Muscle of arm (tissue), 12 donors: ENCODE results near the gene RBCK1. TPM values are rescaled to one million over a fixed set of nuclear protein-coding genes. Genes with fewer than 3 reads are reported as not detected.
A peak's percentile ranks its signal among the peaks of the same experiment; 100 is the strongest.

ENCODE experiments used
- DNase-seq: peaks from one replicate; pipeline ENCODE4 v3.0.0-alpha.2; 2013
- polyA plus RNA-seq, 12 donors: library from polyadenylated mRNA; unstranded; fragments of 120-200 nt; gene quantifications; one replicate each; pipeline ENCODE4 v1.2.1, GENCODE V29; 2013; ENCODE audit not compliant: insufficient read length in 12 of 12

RBCK1 gene
- polyA plus RNA-seq, 12 donors = 42.4 to 72.1 (median 49.8) TPM; not detected in 1

DNA sequence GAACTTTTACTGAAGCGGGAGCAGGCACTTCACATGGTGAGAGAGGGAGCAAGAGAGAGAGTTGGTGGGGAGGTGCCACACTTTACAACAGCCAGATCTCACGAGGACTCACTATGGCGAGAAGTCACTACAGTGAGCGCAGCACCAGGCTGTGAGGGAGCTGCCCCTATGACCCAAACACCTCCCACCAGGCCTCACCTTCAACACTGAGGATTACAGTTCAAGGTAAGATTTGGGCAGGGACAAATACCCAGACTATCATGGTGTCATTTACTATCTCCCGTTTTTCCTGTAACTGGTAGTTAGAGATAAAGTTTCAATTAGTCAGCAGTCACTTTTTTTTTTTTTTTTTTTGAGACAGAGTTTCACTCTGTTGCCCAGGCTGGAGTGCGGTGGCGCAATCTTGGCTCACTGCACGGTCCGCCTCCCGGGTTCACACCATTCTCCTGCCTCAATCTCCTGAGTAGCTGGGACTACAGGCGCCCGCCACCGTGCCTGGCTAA is 7.8 kb downstream of the RBCK1 start:
- no peak for DNase-seq

DNA sequence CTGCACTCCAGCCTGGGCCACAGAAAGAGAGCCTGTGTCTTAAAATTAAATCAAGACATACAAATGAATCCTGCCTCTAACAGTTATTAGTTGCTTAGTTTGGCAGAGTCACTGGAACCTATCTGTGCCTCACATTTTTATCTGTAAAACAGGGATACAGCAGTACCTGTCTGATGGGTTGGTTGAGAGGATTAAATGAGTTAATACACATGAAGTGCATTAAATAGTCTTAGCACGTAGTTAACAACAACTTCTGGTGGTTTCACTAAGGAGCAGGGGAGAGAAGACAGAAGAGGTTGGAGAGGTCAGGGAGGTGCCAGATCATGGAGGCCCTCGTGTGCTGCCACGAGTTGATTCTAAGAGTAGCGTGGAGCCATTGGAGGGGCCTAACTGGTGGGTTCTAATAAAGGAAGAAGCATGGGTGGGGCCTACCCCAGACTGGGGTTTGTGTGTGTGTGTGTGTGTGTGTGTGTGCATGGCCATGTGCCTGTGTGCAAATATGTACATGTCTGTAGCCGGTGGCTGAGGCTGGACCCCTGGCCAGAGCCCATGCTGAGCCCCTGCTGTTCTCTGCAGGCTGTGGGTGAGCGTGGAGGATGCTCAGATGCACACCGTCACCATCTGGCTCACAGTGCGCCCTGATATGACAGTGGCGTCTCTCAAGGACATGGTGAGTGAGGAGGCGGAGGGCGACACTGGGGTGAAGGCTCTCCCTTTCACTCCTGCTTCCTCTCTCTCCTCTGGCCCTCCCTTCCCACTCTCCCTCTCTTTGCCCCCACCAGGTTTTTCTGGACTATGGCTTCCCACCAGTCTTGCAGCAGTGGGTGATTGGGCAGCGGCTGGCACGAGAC is 9.1 kb downstream of the RBCK1 start:
- DNase-seq = no peak

DNA sequence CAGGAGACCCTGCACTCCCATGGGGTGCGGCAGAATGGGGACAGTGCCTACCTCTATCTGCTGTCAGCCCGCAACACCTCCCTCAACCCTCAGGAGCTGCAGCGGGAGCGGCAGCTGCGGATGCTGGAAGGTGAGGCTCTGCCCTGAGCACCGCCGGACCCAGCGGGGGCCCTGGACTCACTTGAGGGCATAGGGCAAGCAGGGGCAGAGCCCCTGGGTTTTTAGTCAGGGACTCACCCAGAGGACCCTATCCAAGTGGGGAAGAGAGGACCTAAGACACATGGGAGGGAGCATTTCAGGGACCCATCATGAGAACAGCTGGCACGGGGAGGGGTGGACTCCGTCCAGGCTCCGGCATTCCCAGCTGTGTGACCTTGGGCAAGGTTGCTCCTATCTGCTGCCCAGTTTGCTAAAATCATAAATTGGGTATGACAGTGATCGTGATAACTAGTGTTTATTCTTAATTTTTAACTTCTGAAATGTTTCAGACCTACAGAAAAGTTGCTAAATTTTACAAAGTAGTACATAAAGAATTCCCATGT is 9.8 kb downstream of the RBCK1 start:
- no peak for DNase-seq

DNA sequence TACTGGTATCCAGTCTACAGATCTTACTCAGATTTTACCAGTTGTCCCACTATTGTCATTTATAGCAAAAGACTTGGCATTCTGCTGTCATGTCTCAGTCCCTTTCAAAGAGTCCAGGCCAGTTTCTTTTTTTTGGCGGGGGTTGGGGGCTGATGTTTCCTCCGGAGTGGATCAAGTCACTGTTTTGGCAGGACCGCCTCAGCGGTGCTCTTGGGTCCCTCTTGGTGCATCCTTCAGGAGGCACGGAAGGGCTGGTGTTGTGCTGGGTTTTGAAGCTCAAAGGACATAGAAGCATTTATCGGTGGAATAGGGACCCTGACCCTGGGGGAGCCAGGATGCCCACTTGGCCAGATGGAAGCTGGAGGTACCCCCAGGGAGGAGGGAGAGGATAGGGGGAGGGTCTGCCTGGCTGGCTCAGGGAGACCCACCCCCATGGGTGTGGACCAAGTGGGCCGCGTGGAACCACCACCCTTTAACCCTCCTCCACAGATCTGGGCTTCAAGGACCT is 10.8 kb downstream of the RBCK1 start:
- DNase-seq = no peak

DNA sequence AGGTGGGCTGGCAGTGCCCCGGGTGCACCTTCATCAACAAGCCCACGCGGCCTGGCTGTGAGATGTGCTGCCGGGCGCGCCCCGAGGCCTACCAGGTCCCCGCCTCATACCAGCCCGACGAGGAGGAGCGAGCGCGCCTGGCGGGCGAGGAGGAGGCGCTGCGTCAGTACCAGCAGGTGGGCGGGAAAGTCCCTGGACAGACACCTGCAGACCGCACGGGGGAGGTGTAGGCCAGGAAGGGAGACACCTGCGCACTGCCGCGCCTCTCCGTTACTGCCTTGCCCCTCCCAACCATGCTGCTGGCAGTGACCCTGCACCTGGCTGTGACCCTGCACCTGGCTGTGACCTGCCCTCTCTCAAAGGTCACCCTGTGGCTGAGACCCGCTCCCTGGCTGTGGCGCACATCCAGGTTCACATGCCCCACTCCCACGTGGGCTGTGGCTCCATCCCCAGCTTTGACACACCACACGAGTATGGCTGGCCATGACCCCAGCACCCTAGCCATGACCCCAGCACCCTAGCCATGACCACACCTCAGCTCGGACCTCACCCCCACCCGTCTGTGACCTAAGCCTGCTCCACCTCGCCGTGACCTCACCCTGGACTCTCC is 11.6 kb downstream of the RBCK1 start:
- DNase-seq = no peak

DNA sequence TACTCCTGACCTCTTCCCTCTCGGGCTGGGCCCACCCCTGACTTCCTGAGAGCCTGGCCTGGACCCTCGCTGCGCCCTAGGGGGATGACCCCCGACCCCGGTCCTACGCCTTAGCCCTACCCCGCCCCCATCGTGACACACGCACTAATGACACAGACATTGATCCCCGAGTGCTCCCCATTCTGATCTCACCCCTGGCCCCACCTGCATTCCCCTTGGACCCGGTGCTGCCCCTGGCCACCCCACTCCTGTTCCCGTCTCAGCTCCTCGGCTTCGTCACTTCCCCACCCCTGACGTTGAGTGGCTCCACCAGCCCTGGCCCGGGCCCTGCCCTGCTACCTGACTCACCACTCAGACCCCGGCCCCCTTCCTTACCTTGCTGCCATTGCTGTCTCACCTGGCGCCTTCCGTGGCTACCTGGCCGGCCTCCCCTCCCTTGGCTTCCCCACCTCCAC is 12.1 kb downstream of the RBCK1 start:
- no peak for DNase-seq

DNA sequence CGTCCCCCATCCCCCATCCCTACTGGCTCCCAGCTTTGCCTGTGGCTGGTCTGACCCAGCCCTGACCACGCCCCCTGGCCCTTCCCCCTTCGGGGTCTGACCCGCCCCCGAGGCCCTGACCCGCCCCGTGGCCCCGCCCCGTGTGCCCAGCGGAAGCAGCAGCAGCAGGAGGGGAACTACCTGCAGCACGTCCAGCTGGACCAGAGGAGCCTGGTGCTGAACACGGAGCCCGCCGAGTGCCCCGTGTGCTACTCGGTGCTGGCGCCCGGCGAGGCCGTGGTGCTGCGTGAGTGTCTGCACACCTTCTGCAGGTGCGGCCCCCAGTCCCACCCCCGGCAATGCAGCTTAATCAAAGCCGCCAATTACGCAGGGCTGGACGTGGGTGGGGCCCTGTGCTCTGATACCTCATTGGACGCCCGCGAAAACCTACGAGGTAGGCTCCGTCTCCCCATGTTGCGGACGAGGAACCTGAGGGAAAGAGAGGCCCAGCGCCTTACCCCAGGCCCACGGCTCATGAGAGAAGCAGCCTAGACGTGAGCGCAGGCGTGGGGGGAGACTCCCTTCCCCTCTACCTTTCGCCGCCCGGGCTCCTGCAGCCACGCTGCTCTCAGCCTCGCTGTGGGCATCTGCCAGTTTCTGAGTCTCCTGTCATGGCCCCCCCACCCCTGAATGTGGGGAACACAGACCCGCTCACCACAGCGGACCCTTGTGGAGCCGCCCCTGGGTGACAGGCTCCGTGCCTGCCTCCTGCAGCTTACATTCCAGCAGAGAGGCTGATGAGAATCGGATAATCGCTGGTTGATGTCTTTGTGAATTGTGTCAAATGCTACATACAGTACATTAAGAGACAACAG is 12.8 kb downstream of the RBCK1 start:
- DNase-seq = no peak

DNA sequence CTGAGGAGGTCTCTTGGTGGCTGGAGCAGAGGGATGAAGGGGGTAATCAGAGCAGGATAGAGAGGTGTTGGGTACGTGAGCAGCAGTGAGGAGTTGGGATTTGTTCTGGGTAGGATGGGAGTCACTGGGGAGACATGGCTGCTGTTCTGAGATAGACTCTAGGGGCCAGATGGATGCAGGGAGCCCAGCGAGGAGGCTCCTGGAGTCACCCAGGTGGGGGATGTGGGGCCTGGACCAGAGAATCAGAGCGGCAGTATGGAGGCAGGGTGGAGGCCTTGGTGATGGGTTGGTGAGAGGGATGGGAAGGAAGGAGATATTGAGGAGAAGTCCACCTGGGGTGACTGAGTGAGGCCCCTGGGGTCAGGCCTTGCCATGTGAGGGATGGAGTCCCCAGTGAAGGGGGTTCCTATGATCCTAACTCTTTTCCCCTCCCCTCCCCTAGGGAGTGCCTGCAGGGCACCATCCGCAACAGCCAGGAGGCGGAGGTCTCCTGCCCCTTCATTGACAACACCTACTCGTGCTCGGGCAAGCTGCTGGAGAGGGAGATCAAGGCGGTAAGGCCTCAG is 13.7 kb downstream of the RBCK1 start:
- no peak for DNase-seq

DNA sequence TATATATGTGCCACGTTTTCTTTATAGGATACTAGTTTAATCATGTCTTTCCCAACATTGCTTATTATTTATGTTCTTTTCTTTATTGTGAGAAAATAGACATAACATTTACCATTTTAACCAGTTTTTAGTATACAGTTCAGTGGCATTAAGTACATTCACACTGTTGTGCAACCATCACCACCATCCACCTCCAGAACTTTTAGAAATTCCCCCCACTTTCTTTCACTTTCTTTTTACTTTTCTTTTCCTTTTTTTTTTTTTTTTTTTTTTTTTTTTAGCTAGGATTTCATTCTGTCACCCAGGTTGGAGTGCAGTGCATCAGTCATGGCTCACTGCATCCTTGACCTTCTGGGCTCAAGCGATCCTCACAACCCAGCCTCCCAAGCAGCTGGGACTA is 18.5 kb downstream of the RBCK1 start:
- DNase-seq = no peak

DNA sequence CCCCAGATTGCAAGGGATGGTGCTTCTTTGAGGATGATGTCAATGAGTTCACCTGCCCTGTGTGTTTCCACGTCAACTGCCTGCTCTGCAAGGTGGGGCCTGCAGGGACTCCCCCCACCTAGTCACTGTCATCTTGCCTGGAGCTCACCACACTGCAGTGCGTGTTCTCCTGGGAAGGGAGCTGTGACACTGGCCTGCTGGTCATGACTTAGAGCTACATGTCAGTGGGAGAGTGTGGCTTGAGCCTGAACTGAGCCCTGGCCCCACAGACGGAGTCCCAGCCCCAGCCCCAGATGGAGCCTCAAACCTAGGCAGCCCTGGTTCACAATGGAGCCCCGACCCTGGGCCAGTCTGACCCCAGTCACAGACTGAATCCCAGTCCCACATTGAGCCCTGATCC is 19.3 kb downstream of the RBCK1 start:
- DNase-seq = no peak

DNA sequence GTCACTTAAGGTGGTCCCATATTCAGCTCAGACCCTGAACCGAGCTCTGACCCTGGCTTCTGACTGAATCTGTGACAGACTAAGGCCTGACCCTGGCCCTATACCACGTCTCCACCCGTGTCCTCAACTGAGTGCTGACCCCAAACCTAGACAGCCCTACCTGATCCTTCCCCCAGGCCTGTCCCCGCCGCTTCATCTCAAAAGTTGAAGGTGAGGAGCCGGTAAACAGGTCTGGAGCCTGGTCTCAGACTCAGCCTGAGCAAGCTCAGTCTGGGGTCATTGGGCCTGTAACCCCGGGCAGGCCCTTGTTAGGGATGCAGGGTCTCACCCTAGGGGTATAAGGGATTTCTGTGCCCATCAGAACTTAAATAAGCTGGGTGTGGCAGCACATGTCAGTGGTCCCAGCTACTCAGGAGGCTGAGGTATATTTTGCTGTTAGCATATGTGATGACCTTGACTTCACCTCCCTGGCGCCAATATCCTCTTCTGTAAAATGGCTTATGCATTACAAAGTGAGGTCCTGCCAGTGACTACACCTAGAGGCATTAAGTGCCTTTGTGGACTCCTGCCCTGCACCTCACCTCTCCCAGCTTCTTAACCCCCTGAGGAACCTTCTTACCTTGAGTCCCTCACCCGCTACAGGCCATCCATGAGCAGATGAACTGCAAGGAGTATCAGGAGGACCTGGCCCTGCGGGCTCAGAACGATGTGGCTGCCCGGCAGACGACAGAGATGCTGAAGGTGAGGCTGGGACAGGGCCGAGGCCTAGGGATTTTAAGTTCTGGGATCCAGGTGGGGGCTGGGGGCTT is 20.0 kb downstream of the RBCK1 start:
- no peak for DNase-seq

DNA sequence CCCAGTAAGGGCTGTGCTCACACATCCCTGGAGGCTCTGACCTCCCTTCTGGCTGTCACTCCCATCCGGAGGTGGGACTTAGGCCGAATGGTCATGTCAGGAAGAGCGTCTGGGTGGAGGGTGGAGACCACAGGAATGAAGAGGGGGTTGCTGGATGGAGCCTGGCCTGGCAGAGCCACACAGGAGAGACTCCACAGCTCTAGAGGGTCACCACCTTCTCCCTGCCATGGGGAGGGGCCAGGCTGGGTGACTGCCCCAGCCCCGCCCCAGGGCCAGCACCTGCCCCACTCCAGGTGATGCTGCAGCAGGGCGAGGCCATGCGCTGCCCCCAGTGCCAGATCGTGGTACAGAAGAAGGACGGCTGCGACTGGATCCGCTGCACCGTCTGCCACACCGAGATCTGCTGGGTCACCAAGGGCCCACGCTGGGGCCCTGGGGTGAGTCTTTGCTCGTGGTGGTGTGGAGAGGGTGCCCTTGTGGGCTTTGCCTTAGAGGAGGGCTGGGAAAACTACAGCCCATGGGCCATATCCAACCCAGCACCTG is 20.6 kb downstream of the RBCK1 start:
- no peak for DNase-seq

DNA sequence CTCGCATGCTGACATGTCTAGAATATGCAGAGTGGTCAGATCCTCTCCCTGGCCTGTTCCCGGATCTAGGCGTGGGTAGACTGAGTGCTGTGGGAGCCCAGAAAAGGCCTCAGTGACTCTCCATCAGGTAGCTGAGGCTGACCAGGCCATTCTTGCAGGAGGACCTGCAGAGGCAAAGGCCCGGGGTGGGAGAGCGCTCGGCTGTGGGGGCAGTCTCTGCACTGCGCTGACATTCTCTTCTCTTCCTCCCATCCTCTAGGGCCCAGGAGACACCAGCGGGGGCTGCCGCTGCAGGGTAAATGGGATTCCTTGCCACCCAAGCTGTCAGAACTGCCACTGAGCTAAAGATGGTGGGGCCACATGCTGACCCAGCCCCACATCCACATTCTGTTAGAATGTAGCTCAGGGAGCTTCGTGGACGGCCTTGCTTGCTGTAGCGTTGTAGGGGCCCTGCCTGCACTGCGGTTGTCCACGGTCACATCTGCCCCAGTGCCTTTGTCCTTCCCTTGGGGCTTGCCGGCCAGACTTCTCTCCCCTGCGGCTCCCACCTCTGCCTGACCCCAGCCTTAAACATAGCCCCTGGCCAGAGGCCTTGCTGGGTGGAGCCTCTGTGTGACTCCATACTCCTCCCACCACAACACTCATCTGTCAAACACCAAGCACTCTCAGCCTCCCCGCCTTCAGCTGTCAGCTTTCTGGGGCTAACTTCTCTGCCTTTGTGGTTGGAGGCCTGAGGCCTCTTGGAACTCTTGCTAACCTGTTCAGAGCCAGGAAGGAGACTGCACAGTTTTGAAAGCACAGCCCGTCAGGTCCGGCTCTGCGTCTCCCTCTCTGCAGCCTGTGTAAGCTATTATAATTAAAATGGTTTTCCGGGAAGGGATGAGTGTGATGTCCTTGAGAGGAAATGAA is 22.2 kb downstream of the RBCK1 start:
- no peak for DNase-seq

DNA sequence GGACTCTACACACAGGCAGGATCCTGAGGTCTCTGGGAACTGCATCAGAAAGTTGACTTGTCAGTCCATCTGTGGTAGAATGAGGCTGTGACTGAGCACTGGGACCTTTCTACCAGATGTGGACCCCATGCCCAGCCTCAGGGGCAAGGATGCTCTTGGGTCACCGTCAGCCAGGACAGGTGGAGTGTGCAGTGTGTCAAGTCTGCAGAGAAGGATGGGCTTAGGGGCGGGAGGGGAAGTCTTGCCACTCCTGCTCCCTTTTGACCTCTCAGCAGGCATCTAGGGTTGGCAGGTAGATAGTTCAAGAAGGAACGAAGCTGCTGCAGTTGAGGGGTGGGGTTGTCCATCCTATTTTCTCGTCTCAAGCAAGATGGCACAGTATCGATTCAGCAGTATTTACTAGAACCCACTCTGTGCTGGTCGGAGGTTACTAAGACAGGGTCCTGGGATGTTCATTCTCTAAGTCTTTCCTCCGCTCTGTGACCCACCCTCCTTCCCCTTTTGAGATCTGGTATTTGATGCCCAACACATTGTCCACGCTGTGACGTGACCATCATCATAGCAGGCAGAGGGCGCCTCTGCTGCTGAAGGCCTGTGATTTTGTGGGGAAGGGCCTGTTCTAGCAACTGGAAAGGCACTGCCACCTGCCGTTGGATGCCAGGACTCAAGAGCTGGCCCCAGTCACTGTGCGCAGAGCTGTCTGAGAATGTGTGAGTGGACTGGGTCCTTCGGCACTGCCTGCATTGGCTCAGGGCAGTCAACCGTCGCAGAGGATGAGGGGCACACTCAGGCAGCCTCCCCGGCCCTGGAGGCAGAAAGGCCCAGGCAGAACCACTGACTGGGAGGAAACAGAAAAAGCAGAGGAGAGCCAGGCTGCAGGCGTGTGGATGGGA is 23.2 kb downstream of the RBCK1 start:
- peak; percentile 39 for DNase-seq

DNA sequence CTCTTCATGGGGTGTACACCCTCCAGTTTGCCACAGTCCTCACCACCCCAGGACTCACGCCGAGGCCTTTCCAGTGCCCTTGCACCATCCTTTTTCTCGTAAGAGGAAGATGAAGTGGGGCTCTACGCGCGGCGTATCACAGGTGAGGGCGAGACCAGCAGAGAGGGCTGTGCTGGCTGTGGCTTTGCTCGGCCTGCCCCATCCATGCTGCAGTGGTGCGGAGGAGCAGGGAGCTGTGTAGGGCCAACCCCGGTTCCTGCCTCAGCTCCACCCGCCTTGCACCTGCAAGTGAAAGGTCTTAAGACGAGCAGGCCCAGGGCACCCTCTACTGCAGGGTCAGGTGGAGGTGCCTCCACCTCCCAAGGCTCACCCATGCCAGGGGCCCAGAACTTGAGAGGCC is 24.1 kb downstream of the RBCK1 start:
- DNase-seq = no peak

DNA sequence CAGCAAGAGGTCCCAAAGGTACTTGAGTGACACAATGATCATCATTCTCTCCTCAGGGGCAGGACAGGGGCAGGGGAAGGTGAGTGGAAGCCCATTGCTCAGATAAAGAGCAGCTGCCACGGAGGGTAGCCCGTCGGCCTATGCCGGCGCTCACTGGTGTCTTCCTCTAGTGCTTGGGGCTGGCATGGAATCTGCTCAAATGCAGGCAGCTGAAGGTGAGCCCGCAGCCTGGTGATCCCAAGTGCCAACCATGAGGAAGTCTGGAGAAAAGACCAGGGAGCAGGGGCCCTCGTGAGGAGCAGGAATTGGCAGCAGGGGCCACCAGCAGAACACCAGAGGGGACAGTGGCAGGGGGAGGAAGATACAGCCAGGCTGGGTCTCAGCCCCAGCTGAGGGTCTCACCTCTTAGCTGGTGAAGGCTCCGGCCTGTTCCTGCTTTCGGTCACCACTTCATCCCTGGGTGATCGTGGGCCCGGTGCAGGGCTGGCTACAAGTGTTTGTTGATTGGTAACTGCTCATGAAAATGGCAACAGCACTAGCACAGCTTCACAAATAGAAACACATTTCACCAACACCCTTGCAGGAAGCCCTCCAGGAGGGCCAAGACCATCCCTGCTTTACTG is 24.7 kb downstream of the RBCK1 start:
- no peak for DNase-seq

DNA sequence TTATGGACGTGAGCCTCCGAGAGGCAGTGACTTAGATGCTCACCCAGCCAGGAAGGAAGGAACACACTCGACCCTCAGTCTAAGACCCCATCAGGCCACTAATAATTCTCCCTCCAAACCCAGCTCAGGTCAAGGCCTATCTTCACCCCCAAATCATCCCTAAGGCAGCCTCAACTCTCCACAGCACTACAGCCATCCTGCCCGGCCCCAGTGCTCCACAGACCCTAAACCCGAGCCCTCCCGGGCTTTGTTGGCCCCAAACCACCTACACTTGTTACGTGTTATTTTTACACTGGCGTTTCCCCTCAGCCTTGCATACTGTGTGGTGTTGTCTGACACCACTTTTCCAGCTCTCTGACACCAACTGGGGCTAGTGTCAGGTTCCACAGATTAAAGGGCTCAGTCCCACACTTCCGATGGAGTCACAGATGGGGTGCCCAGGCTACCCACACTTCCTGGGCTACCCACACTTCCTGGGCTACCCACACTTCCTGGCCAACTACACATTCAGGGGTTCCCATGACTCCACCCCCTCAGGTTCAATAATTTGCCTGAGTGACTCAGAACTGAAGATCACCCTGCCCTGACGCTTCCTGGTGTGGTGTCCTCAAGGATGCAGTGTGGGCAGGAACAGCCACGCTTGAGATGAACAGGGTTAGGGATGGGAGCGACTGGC is 25.3 kb downstream of the RBCK1 start:
- no peak for DNase-seq
